IMR-90 (cell line): Measurements from ENCODE around the gene NUMA1. TPM values are rescaled to one million over a fixed set of nuclear protein-coding genes. Genes with fewer than 3 reads are reported as not detected.

Experiments used
- ATAC-seq: fragments of 200-7000 bp; cut with Tn5 transposase; 2 replicates; pipeline ENCODE4 v1.9.1; 2020; ENCODE audit warnings: low read depth, mild to moderate bottlenecking, moderate library complexity
- BruUV-seq: library from RNA; stranded (reverse); fragments of 400-500 nt; replicated peaks from 2 replicates; lab custom pipeline; 2021; lab: Mats Ljungman, UMichigan
- CTCF ChIA-PET: fragments of 300-600 bp; formaldehyde crosslinking; extraction: SDS; loops from one replicate; lab custom pipeline; 2021; ENCODE audit warnings: antibody characterized with exemption; lab: Yijun Ruan, JAX
- POLR2A ChIA-PET: fragments of 300-600 bp; sonication (Branson Sonifier 250); formaldehyde crosslinking; loops from one replicate; lab custom pipeline; 2022; ENCODE audit warnings: antibody characterized with exemption; ENCODE audit not compliant: unreplicated experiment; lab: Charles Lee
- DNase-seq: peaks from one replicate; pipeline ENCODE4 v3.0.0; 2013
- H2AFZ ChIP-seq: replicated peaks from 2 replicates; pipeline ENCODE3; 2013; ENCODE audit warnings: low read length, mild to moderate bottlenecking; ENCODE audit not compliant: poor library complexity
- H2AK5ac ChIP-seq: 2 replicates; pipeline ENCODE4 v1.6.1; 2013; ENCODE audit warnings: low read depth, low read length, inconsistent platforms
- H2AK9ac ChIP-seq: replicated peaks from 2 replicates; pipeline ENCODE3; 2013; ENCODE audit warnings: mild to moderate bottlenecking, low read depth, low read length, moderate library complexity; ENCODE audit not compliant: poor library complexity
- H2BK120ac ChIP-seq: 2 replicates; pipeline ENCODE4 v1.6.1; 2013; ENCODE audit warnings: low read depth, low read length, inconsistent platforms
- H2BK15ac ChIP-seq: 3 replicates; pipeline ENCODE4 v1.6.1; 2013; ENCODE audit warnings: low read depth, low read length, inconsistent platforms
- H2BK20ac ChIP-seq: 2 replicates; pipeline ENCODE4 v1.6.1; 2013; ENCODE audit warnings: low read depth, mild to moderate bottlenecking, inconsistent platforms, low read length, moderate library complexity
- H2BK5ac ChIP-seq: 2 replicates; pipeline ENCODE4 v1.6.1; 2013; ENCODE audit warnings: mild to moderate bottlenecking, low read depth, low read length, inconsistent platforms; ENCODE audit not compliant: poor library complexity, severe bottlenecking
- H3K14ac ChIP-seq: replicated peaks from 2 replicates; pipeline ENCODE4 v1.6.1; 2013; ENCODE audit warnings: low read depth, low read length, inconsistent platforms
- H3K18ac ChIP-seq: 2 replicates; pipeline ENCODE4 v1.6.1; 2013; ENCODE audit warnings: low read depth, low read length, control low read depth
- H3K23ac ChIP-seq: 2 replicates; pipeline ENCODE4 v1.6.1; 2013; ENCODE audit warnings: low read depth, low read length, inconsistent platforms
- H3K27ac ChIP-seq: 2 replicates; pipeline ENCODE4 v1.5.1; 2013; ENCODE audit warnings: mild to moderate bottlenecking, control low read depth, low read length; ENCODE audit not compliant: insufficient read depth
- H3K27me3 ChIP-seq: 2 replicates; pipeline ENCODE4 v1.6.1; 2013; ENCODE audit warnings: low read length; ENCODE audit not compliant: control insufficient read depth, insufficient read depth
- H3K36me3 ChIP-seq: 2 replicates; pipeline ENCODE4 v1.6.1; 2013; ENCODE audit warnings: low read length, mixed read lengths; ENCODE audit not compliant: control insufficient read depth, insufficient read depth
- H3K4ac ChIP-seq: 2 replicates; pipeline ENCODE4 v1.6.1; 2013; ENCODE audit warnings: low read depth, low read length, inconsistent platforms
- H3K4me1 ChIP-seq: 2 replicates; pipeline ENCODE4 v1.6.1; 2013; ENCODE audit warnings: low read length, mixed read lengths; ENCODE audit not compliant: control insufficient read depth, insufficient read depth
- H3K4me2 ChIP-seq: 2 replicates; pipeline ENCODE4 v1.6.1; 2013; ENCODE audit warnings: low read depth, mild to moderate bottlenecking, control low read depth, low read length, moderate library complexity
- H3K4me3 ChIP-seq: 2 replicates; pipeline ENCODE4 v1.5.1; 2013; ENCODE audit warnings: low read depth, mild to moderate bottlenecking, control low read depth, low read length, moderate library complexity; ENCODE audit not compliant: insufficient read depth
- H3K56ac ChIP-seq: 2 replicates; pipeline ENCODE4 v1.6.1; 2013; ENCODE audit warnings: low read length, inconsistent platforms; ENCODE audit not compliant: insufficient read depth; ENCODE audit errors: extremely low read depth
- H3K79me1 ChIP-seq, 2 experiments: 2 replicates each; pipeline ENCODE4 v1.6.1; 2013; ENCODE audit warnings: low read length in 2 of 2, inconsistent platforms in 1 of 2, low read depth in 1 of 2
- H3K9ac ChIP-seq: 2 replicates; pipeline ENCODE4 v1.6.1; 2013; ENCODE audit warnings: low read depth, low read length, control low read depth
- H3K9me1 ChIP-seq: 2 replicates; pipeline ENCODE4 v1.6.1; 2013; ENCODE audit warnings: low read length, inconsistent platforms; ENCODE audit not compliant: insufficient read depth
- H3K9me3 ChIP-seq: 2 replicates; pipeline ENCODE4 v1.6.1; 2013; ENCODE audit warnings: low read length; ENCODE audit not compliant: control insufficient read depth, insufficient read depth
- H4K20me1 ChIP-seq: 2 replicates; pipeline ENCODE4 v1.6.1; 2013; ENCODE audit warnings: low read length, inconsistent platforms; ENCODE audit not compliant: insufficient read depth
- H4K5ac ChIP-seq: 2 replicates; pipeline ENCODE4 v1.6.1; 2013; ENCODE audit warnings: mild to moderate bottlenecking, low read depth, low read length, control low read depth
- H4K8ac ChIP-seq, 2 experiments: 2 replicates each; pipeline ENCODE4 v1.6.1; 2013; ENCODE audit warnings: low read depth in 2 of 2, low read length in 2 of 2, control low read depth in 1 of 2, inconsistent platforms in 1 of 2
- H4K91ac ChIP-seq: 2 replicates; pipeline ENCODE4 v1.6.1; 2013; ENCODE audit warnings: low read depth, low read length, inconsistent platforms; ENCODE audit not compliant: insufficient read depth
- BHLHE40 ChIP-seq: fragments of 150-350 bp; IDR thresholded peaks from 2 replicates; pipeline ENCODE4 v1.6.1; 2016; ENCODE audit warnings: mild to moderate bottlenecking, low read depth, low read length
- CEBPB ChIP-seq: IDR thresholded peaks from 2 replicates; pipeline ENCODE4 v1.6.1; 2012; ENCODE audit warnings: low read depth, low read length, improper control_type of control experiment
- CHD1 ChIP-seq: IDR thresholded peaks from 2 replicates; pipeline ENCODE4 v1.6.1; 2012; ENCODE audit warnings: low read depth, low read length, improper control_type of control experiment
- ELK1 ChIP-seq: fragments of 150-350 bp; IDR thresholded peaks from 2 replicates; pipeline ENCODE4 v1.6.1; 2016; ENCODE audit warnings: low read depth, mild to moderate bottlenecking, low read length, moderate library complexity, borderline replicate concordance
- MAFK ChIP-seq: IDR thresholded peaks from 2 replicates; pipeline ENCODE4 v1.6.1; 2012; ENCODE audit warnings: low read depth, low read length, improper control_type of control experiment
- MAZ ChIP-seq: IDR thresholded peaks from 2 replicates; pipeline ENCODE4 v1.6.1; 2012; ENCODE audit warnings: low read depth, mild to moderate bottlenecking, low read length, improper control_type of control experiment, moderate library complexity, borderline replicate concordance
- MXI1 ChIP-seq: IDR thresholded peaks from 2 replicates; pipeline ENCODE4 v1.6.1; 2012; ENCODE audit warnings: low read depth, mild to moderate bottlenecking, low read length, moderate library complexity, borderline replicate concordance
- NFE2L2 ChIP-seq: fragments of 150-350 bp; IDR thresholded peaks from 2 replicates; pipeline ENCODE4 v1.6.1; 2016; ENCODE audit warnings: low read depth, mild to moderate bottlenecking, low read length
- POLR2A ChIP-seq: IDR thresholded peaks from 2 replicates; pipeline ENCODE4 v1.6.1; 2012; ENCODE audit warnings: mild to moderate bottlenecking, low read depth, low read length
- RAD21 ChIP-seq: IDR thresholded peaks from 2 replicates; pipeline ENCODE4 v1.6.1; 2012; ENCODE audit warnings: low read length, improper control_type of control experiment
- RCOR1 ChIP-seq: IDR thresholded peaks from 2 replicates; pipeline ENCODE4 v1.6.1; 2012; ENCODE audit warnings: mild to moderate bottlenecking, low read length, improper control_type of control experiment; ENCODE audit not compliant: insufficient replicate concordance
- RFX5 ChIP-seq: IDR thresholded peaks from 2 replicates; pipeline ENCODE4 v1.8.0; 2012; ENCODE audit warnings: low read depth, mild to moderate bottlenecking, low read length, moderate library complexity
- SMC3 ChIP-seq: fragments of 150-350 bp; IDR thresholded peaks from 2 replicates; pipeline ENCODE4 v1.6.1; 2016; ENCODE audit warnings: low read depth, mild to moderate bottlenecking, antibody characterized with exemption, low read length, moderate library complexity
- WGBS, 2 experiments: methylation state at CpG; one replicate each; pipeline versions ENCODE4 v1.1.5 to v1.1.7; 2013; ENCODE audit warnings: missing lambda C conversion rate in 2 of 2; ENCODE audit not compliant: insufficient read length in 1 of 2; ENCODE audit errors: extremely low coverage in 2 of 2; 5-methylcytosine and 5-hydroxymethylcytosine counted together
- dilution Hi-C: fragments of 300-500 bp; cut with HindIII; formaldehyde crosslinking; loops from one replicate; pipeline ENCODE4 v1.14.3; 2018; ENCODE audit warnings: low sequenced_read_pairs; ENCODE audit not compliant: unreplicated experiment
- in situ Hi-C: fragments of 300-500 bp; cut with MboI; formaldehyde crosslinking; loops from 3 replicates; pipeline ENCODE4 v1.14.3; 2019; ENCODE audit warnings: low sequenced_read_pairs, inconsistent platforms, mixed read lengths
- intact Hi-C: fragments of 100-400 bp; cut with micrococcal nuclease; formaldehyde crosslinking; loops from 2 replicates; pipeline ENCODE4 v1.10.0; 2022
- polyA plus RNA-seq, 3 experiments: library from polyadenylated mRNA; depleted of rRNA; stranded (reverse); fragments of >200 nt; gene quantifications; 2 replicates each; pipeline ENCODE4 v1.2.3, GENCODE V29; 2012; ENCODE audit warnings: low replicate concordance in 1 of 3
- total RNA-seq: library from RNA; depleted of rRNA; stranded (reverse); fragments of >200 nt; gene quantifications from 2 replicates; pipeline ENCODE4 v1.2.3, GENCODE V29; 2012

NUMA1 gene
- total and polyA plus RNA-seq, 2 of the 4 experiments (the other 2 are of a cell fraction), result 61.7 to 97.0 TPM

GRCh38 chr11:72004515-72005346 lies 75.6 kb downstream of the NUMA1 start (continued):
- no peak for TF ChIP-seq ELK1

- ATAC-seq (no peak), DNase-seq (no peak)
- Histone ChIP-seq H2AFZ (no peak overlapping the region), H3K36me3 (peaks cover 78% of the 10 kb centered on the region), H4K20me1 (peaks cover 26% of the 10 kb centered on the region), H4K91ac (no peak overlapping the region), H3K79me1 (peaks cover 3 to 19% of the 10 kb centered on the region in 2 experiments; a peak in 2 of 4 replicates), H3K4ac (no peak overlapping the region), H4K5ac (no peak overlapping the region), H3K18ac (no peak overlapping the region), H3K9me1 (peaks cover 6% of the 10 kb centered on the region; the same call in 1 of the 2 replicates), H3K56ac (no peak overlapping the region), H2BK5ac (no peak overlapping the region), H2BK15ac (no peak overlapping the region), H3K23ac (no peak overlapping the region), H2AK9ac (no peak overlapping the region), H3K9me3 (no peaks in the 10 kb centered on the region), H2BK120ac (no peak overlapping the region), H4K8ac (no peak overlapping the region), H3K27ac (no peak overlapping the region), H2AK5ac (no peak overlapping the region), H3K4me1 (peaks cover 6% of the 10 kb centered on the region), H3K14ac (no peak overlapping the region), H2BK20ac (no peak overlapping the region), H3K9ac (no peak overlapping the region), H3K4me2 (no peak overlapping the region), H3K27me3 (no peaks in the 10 kb centered on the region), H3K4me3 (no peak overlapping the region)
- in situ Hi-C loops, result no loop called here
- intact Hi-C loops, result no loop called here
- ChIA-PET POLR2A (no interaction called here), CTCF (interaction anchor here (1.5 kb wide), 1 partner anchor 25 kb away, joined by 3 read pairs; no protein-coding TSS in a partner anchor)
- dilution Hi-C loops, result no loop called here
- no TSS peak for BruUV-seq
- no CpG with 5 or more reads among the region's 20 CpGs for WGBS, 2 experiments
- TF ChIP-seq NFE2L2, result no peak
- TF ChIP-seq ELK1, result no peak
- TF ChIP-seq CEBPB, result no peak
- no peak for TF ChIP-seq RCOR1
- no peak for TF ChIP-seq RFX5
- no peak for TF ChIP-seq CHD1
- TF ChIP-seq RAD21, result no peak
- TF ChIP-seq MXI1, result no peak
- TF ChIP-seq MAFK, result no peak
- TF ChIP-seq BHLHE40, result no peak
- TF ChIP-seq MAZ, result no peak
- TF ChIP-seq SMC3, result no peak
- TF ChIP-seq POLR2A, result no peak
Observed at GRCh38 chr11:72003776-72004171, 76.6 kb downstream of the NUMA1 start.
